GM12878 (cell line): ENCODE measurements around the gene CSHL1. TPM values are rescaled to one million over a fixed set of nuclear protein-coding genes. Genes with fewer than 3 reads are reported as not detected.
"Not testable (repeated sequence)": the region's sequence is repeated elsewhere in the genome, so short reads cannot be mapped to it uniquely, and the experiment has no call there.

Source experiments
- ATAC-seq: fragments of 200-7000 bp; cut with Tn5 transposase; 3 replicates; pipeline ENCODE4 v1.9.1; 2020; ENCODE audit warnings: mild to moderate bottlenecking, moderate library complexity
- BruUV-seq: library from RNA; stranded (reverse); fragments of 400-500 nt; replicated peaks from 2 replicates; lab custom pipeline; 2021; lab: Mats Ljungman, UMichigan
- CTCF ChIA-PET: fragments of 300-600 bp; sonication (Branson Sonifier 250); formaldehyde crosslinking; extraction: SDS; loops from one replicate; lab custom pipeline; 2021; ENCODE audit warnings: inconsistent platforms; lab: Yijun Ruan, JAX
- POLR2A ChIA-PET: fragments of 350-600 bp; formaldehyde crosslinking; extraction: SDS; loops from one replicate; lab custom pipeline; 2021; ENCODE audit warnings: inconsistent platforms; lab: Charles Lee
- RAD21 ChIA-PET: fragments of 300-600 bp; sonication (Branson Sonifier 250); formaldehyde crosslinking; loops from one replicate; lab custom pipeline; 2023; ENCODE audit warnings: antibody characterized with exemption; ENCODE audit not compliant: unreplicated experiment; lab: Charles Lee
- SMC1A ChIA-PET: fragments of 300-600 bp; sonication (Branson Sonifier 250); formaldehyde crosslinking; loops from one replicate; lab custom pipeline; 2023; ENCODE audit not compliant: unreplicated experiment, uncharacterized antibody; lab: Charles Lee
- DNase-seq: peaks from one replicate; pipeline ENCODE4 v3.0.0-alpha.2; 2011; ENCODE audit warnings: low read depth, low spot score
- FAIRE-seq: peaks from 3 replicates; lab custom pipeline; 2011; peaks lifted over from hg19 to GRCh38; lab: Jason Lieb, UNC
- H2AFZ ChIP-seq: 2 replicates; pipeline ENCODE4 v1.6.0; 2011; ENCODE audit warnings: low read depth, low read length, control low read depth; ENCODE audit not compliant: control insufficient read depth
- H3K27ac ChIP-seq: 2 replicates; pipeline ENCODE4 v1.5.1; 2011; ENCODE audit warnings: control low read depth; ENCODE audit not compliant: control insufficient read depth, insufficient read depth
- H3K27me3 ChIP-seq, 2 experiments: replicated peaks in 1 of 2; 2 replicates each; pipeline versions ENCODE4 v1.6.0 to v1.6.1; 2011; ENCODE audit warnings: low read length in 1 of 2; ENCODE audit not compliant: control insufficient read depth in 2 of 2, insufficient read depth in 2 of 2
- H3K36me3 ChIP-seq, 2 experiments: 2 replicates each; pipeline ENCODE4 v1.5.1; 2011; ENCODE audit warnings: low read length in 1 of 2; ENCODE audit not compliant: control insufficient read depth in 2 of 2, insufficient read depth in 2 of 2
- H3K4me1 ChIP-seq: 2 replicates; pipeline ENCODE4 v1.6.1; 2011; ENCODE audit warnings: mild to moderate bottlenecking, low read length, moderate library complexity, mixed read lengths; ENCODE audit not compliant: control insufficient read depth, insufficient read depth
- H3K4me2 ChIP-seq: 2 replicates; pipeline ENCODE4 v1.6.0; 2011; ENCODE audit warnings: control low read depth; ENCODE audit not compliant: control insufficient read depth, insufficient read depth
- H3K4me3 ChIP-seq: fragments of 200-600 bp; sonication (generic); 2 replicates; pipeline ENCODE4 v1.5.1; 2016
- H3K79me2 ChIP-seq: 2 replicates; pipeline ENCODE4 v1.6.0; 2011; ENCODE audit warnings: low read length; ENCODE audit not compliant: control insufficient read depth, insufficient read depth
- H3K9ac ChIP-seq: 2 replicates; pipeline ENCODE4 v1.8.0; 2011; ENCODE audit warnings: low read length, control low read depth, mixed read lengths; ENCODE audit not compliant: control insufficient read depth, insufficient read depth
- H3K9me3 ChIP-seq: replicated peaks from 3 replicates; pipeline ENCODE4 v1.5.1; 2011; ENCODE audit warnings: mild to moderate bottlenecking, low read length; ENCODE audit not compliant: control insufficient read depth, insufficient read depth
- H4K20me1 ChIP-seq: 2 replicates; pipeline ENCODE4 v1.6.0; 2011; ENCODE audit not compliant: control insufficient read depth, insufficient read depth
- WGBS: methylation state at CpG from one replicate; pipeline ENCODE4 v1.1.6; 2016; ENCODE audit warnings: low lambda C conversion rate; ENCODE audit not compliant: insufficient replicate concordance, insufficient coverage; ENCODE audit errors: missing lambda C conversion rate; 5-methylcytosine and 5-hydroxymethylcytosine counted together
- in situ Hi-C: fragments of 300-500 bp; cut with MboI; formaldehyde crosslinking; loops from 9 replicates; pipeline ENCODE4 v1.14.3; 2018; ENCODE audit warnings: mixed read lengths
- intact Hi-C: fragments of 100-400 bp; cut with micrococcal nuclease; formaldehyde crosslinking; loops from one replicate; pipeline ENCODE4 v1.14.2; 2022; ENCODE audit not compliant: unreplicated experiment
- polyA plus RNA-seq, 11 experiments: library from polyadenylated mRNA; depleted of rRNA in 4 of 11; unstranded in 6 of 11; stranded (reverse) in 5 of 11; fragments of >200 nt; fragmentation: Nextera tagmentation in 4 of 11; fragmentation: Illumina TruSeq in 1 of 11; extraction: Ambion mirVana in 4 of 11; extraction: Trizol in 1 of 11; gene quantifications; 1 replicate in 1 of 11; 2 replicates in 10 of 11; pipeline versions ENCODE4 v1.2.1 to v1.2.3, GENCODE V29; 2011 to 2016; ENCODE audit warnings: inconsistent platforms in 2 of 11, missing spikeins in 2 of 11, low read depth in 1 of 11
- total RNA-seq, 4 experiments: library from RNA; depleted of rRNA in 3 of 4; stranded (reverse); fragments of >200 nt in 3 of 4; fragmentation: Illumina TruSeq in 1 of 4; extraction: Trizol in 1 of 4; gene quantifications; 2 replicates each; pipeline versions ENCODE4 v1.2.1 to v1.2.3, GENCODE V29; 2013 to 2021
- TF ChIP-seq, protein P1 (sequence below), 3 experiments: IDR thresholded peaks in 2 of 3; conservative IDR thresholded peaks in 1 of 3; 2 replicates each; pipeline ENCODE4 v1.5.1; 2011; ENCODE audit warnings: low read depth in 3 of 3, low read length in 3 of 3, mild to moderate bottlenecking in 3 of 3, control low read depth in 2 of 3, moderate library complexity in 2 of 3, inconsistent platforms in 1 of 3, mixed read lengths in 1 of 3; ENCODE audit not compliant: control insufficient read depth in 2 of 3, insufficient read depth in 1 of 3; ENCODE audit errors: extremely low read depth in 1 of 3

The CSHL1 gene
- total and polyA plus RNA-seq, 10 of the 15 experiments (the other 5 are each of a cell fraction or from before 2014, with no cell fraction given): not detected

- H3K27ac ChIP-seq, H3K9me3 ChIP-seq, POLR2A ChIA-PET, H3K4me2 ChIP-seq, DNase-seq, H3K36me3 ChIP-seq, FAIRE-seq, H3K9ac ChIP-seq, H2AFZ ChIP-seq, H3K27me3 ChIP-seq, RAD21 ChIA-PET, intact Hi-C loops, H3K79me2 ChIP-seq, H3K4me1 ChIP-seq, H4K20me1 ChIP-seq, BruUV-seq, in situ Hi-C loops, H3K4me3 ChIP-seq: not testable (repeated sequence)
- ChIA-PET CTCF (interaction anchor here (0.7 to 1.3 kb wide), 4 partner anchors 9 to 87 kb away, joined by 3 to 5 read pairs (median 3); no protein-coding TSS in a partner anchor), SMC1A (interaction anchor here (0.6 to 0.9 kb wide), 3 partner anchors 9 to 28 kb away, joined by 3 read pairs; no protein-coding TSS in a partner anchor)
- peak; percentile 70 for ATAC-seq
- WGBS: 32% methylated on average over 9 of the region's 9 CpGs
- TF ChIP-seq, protein P1, sequence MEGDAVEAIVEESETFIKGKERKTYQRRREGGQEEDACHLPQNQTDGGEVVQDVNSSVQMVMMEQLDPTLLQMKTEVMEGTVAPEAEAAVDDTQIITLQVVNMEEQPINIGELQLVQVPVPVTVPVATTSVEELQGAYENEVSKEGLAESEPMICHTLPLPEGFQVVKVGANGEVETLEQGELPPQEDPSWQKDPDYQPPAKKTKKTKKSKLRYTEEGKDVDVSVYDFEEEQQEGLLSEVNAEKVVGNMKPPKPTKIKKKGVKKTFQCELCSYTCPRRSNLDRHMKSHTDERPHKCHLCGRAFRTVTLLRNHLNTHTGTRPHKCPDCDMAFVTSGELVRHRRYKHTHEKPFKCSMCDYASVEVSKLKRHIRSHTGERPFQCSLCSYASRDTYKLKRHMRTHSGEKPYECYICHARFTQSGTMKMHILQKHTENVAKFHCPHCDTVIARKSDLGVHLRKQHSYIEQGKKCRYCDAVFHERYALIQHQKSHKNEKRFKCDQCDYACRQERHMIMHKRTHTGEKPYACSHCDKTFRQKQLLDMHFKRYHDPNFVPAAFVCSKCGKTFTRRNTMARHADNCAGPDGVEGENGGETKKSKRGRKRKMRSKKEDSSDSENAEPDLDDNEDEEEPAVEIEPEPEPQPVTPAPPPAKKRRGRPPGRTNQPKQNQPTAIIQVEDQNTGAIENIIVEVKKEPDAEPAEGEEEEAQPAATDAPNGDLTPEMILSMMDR (IDR thresholded peaks at IDR 0.05 in 2 of 3, conservative IDR thresholded peaks at IDR 0.05 in 1 of 3; ENCODE audit: control insufficient read depth in 2 of 3, extremely low read depth in 1 of 3, insufficient read depth in 1 of 3, low read depth in 3 of 3, low read length in 3 of 3): peak in 1 of 3 experiments; percentile 23; a peak in 1 of 6 replicates
Measured at GRCh38 chr17:63869491-63870291, 41.4 kb downstream of the CSHL1 start.

DNA sequence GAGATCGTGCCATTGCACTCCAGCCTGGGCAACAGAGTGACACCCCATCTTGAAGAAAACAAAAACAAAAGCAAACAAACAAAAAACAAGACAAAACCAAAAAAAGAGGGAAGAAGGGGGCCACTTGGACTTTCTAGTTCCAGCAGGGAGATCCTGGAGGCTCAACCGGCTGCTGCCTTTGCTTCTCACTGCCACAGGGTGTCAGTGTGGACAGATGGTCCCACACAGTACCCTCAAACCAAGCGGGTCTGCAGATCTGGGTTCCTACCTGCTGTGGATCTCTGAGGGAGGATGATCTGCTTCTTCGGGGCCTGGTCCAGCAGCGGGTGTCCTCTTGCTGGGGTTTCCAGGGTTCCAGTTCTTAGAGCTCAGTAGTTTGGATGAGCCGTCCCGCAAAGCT lies 44.4 kb downstream of the CSHL1 start:
- CTCF ChIA-PET: interaction anchor here (0.7 to 4.8 kb wide), 22 partner anchors 8 to 460 kb away, joined by 3 to 51 read pairs (median 4); partner anchors contain the start of genes GH1, ICAM2 and SMARCD2
- H3K27ac ChIP-seq, H2AFZ ChIP-seq, RAD21 ChIA-PET, SMC1A ChIA-PET, H4K20me1 ChIP-seq, H3K4me3 ChIP-seq, H3K9me3 ChIP-seq, H3K36me3 ChIP-seq, H3K9ac ChIP-seq, BruUV-seq, FAIRE-seq, H3K27me3 ChIP-seq, in situ Hi-C loops, H3K4me1 ChIP-seq, intact Hi-C loops, DNase-seq, H3K79me2 ChIP-seq, POLR2A ChIA-PET, H3K4me2 ChIP-seq: not testable (repeated sequence)
- TF ChIP-seq, protein P1 (IDR thresholded peaks at IDR 0.05 in 2 of 3, conservative IDR thresholded peaks at IDR 0.05 in 1 of 3; ENCODE audit: control insufficient read depth in 2 of 3, extremely low read depth in 1 of 3, insufficient read depth in 1 of 3, low read depth in 3 of 3, low read length in 3 of 3): 0 out of 6 replicates have a peak, but pooled peaks of 1 of the 3 experiments have one; percentile 17
- ATAC-seq: peak; percentile 70
- 34% methylated on average over 7 of the region's 7 CpGs for WGBS
